Subcutaneous adipose tissue (tissue), 4 donors: ENCODE results near the gene NINJ1. TPM values are rescaled to one million over a fixed set of nuclear protein-coding genes. Genes with fewer than 3 reads are reported as not detected.

Experiments
- CTCF ChIP-seq: fragments of 450-650 bp; IDR thresholded peaks from one replicate; pipeline ENCODE4 v1.5.1; 2016; ENCODE audit warnings: low read depth, mild to moderate bottlenecking, control low read depth, antibody characterized with exemption, moderate library complexity
- total RNA-seq, 4 donors: library from RNA; depleted of rRNA; stranded (reverse); fragments of >200 nt; gene quantifications; one replicate each; pipeline ENCODE4 v1.1.0, GENCODE V29; 2016

The NINJ1 gene
- total RNA-seq, 4 donors from 2014 or later: 57.0 to 84.6 (median 69.0) TPM

GRCh38 chr9:93115486-93116071 is 18.5 kb downstream of the NINJ1 start:
- TF ChIP-seq CTCF: no peak

GRCh38 chr9:93114984-93115335 is 19.1 kb downstream of the NINJ1 start:
- no peak for TF ChIP-seq CTCF

- no peak for TF ChIP-seq CTCF
Measured at GRCh38 chr9:93114169-93114983, 19.7 kb downstream of the NINJ1 start.

GRCh38 chr9:93112864-93113389 is 21.1 kb downstream of the NINJ1 start:
- no peak for TF ChIP-seq CTCF

GRCh38 chr9:93112116-93112863 is 21.8 kb downstream of the NINJ1 start:
- no peak for TF ChIP-seq CTCF

- no peak for TF ChIP-seq CTCF
Measured at GRCh38 chr9:93111371-93112115, 22.5 kb downstream of the NINJ1 start.
